CD8-positive, alpha-beta memory T cell (primary cell): Measurements from ENCODE around the gene FGB. TPM values are rescaled to one million over a fixed set of nuclear protein-coding genes. Genes with fewer than 3 reads are reported as not detected.

ENCODE experiments used
- CTCF ChIA-PET: fragments of 350-600 bp; sonication (Branson Sonifier 250); formaldehyde crosslinking; loops from one replicate; lab custom pipeline; 2021; ENCODE audit warnings: antibody characterized with exemption; lab: Charles Lee
- POLR2A ChIA-PET: fragments of 350-600 bp; sonication (Branson Sonifier 250); formaldehyde crosslinking; loops from one replicate; lab custom pipeline; 2021; ENCODE audit warnings: antibody characterized with exemption; lab: Charles Lee
- DNase-seq, 5 donors: peaks; one replicate each; pipeline versions ENCODE4 v3.0.0 to v3.0.0-alpha.2; 2020 to 2022; ENCODE audit warnings: mixed read lengths in 1 of 5
- H3K27ac ChIP-seq: one replicate; pipeline ENCODE4 v1.7.0; 2013; ENCODE audit warnings: low read depth, mild to moderate bottlenecking, low read length, moderate library complexity
- H3K27me3 ChIP-seq: 2 replicates; pipeline ENCODE4 v1.7.0; 2013; ENCODE audit warnings: low read length, mild to moderate bottlenecking; ENCODE audit not compliant: insufficient read depth, poor library complexity, severe bottlenecking
- H3K36me3 ChIP-seq: 2 replicates; pipeline ENCODE4 v1.7.0; 2013; ENCODE audit warnings: mild to moderate bottlenecking, low read length, moderate library complexity; ENCODE audit not compliant: insufficient read depth
- H3K4me1 ChIP-seq: 2 replicates; pipeline ENCODE4 v1.7.0; 2013; ENCODE audit warnings: mild to moderate bottlenecking, low read length, moderate library complexity; ENCODE audit not compliant: insufficient read depth
- H3K4me3 ChIP-seq: 2 replicates; pipeline ENCODE4 v1.7.0; 2013; ENCODE audit warnings: mild to moderate bottlenecking, low read length
- H3K9me3 ChIP-seq: 2 replicates; pipeline ENCODE4 v1.7.0; 2013; ENCODE audit warnings: mild to moderate bottlenecking, low read length
- H3K27ac Mint-ChIP-seq, 8 donors: one replicate each; pipeline ENCODE4 v1.8.0; 2020 to 2021; ENCODE audit warnings: mixed read lengths in 8 of 8, mild to moderate bottlenecking in 6 of 8, inconsistent platforms in 3 of 8, moderate library complexity in 3 of 8
- H3K27me3 Mint-ChIP-seq, 2 donors: one replicate each; pipeline ENCODE4 v1.8.0; 2020 to 2021; ENCODE audit warnings: mixed read lengths in 2 of 2, mild to moderate bottlenecking in 1 of 2, moderate library complexity in 1 of 2
- H3K36me3 Mint-ChIP-seq, 3 donors: one replicate each; pipeline ENCODE4 v1.8.0; 2020 to 2021; ENCODE audit warnings: mixed read lengths in 3 of 3, inconsistent platforms in 1 of 3, mild to moderate bottlenecking in 1 of 3
- H3K4me1 Mint-ChIP-seq, 3 donors: one replicate each; pipeline ENCODE4 v1.8.0; 2020 to 2021; ENCODE audit warnings: mixed read lengths in 3 of 3, inconsistent platforms in 1 of 3, mild to moderate bottlenecking in 1 of 3
- H3K4me3 Mint-ChIP-seq, 7 donors: one replicate each; pipeline ENCODE4 v1.8.0; 2020 to 2021; ENCODE audit warnings: mixed read lengths in 7 of 7, mild to moderate bottlenecking in 6 of 7, moderate library complexity in 4 of 7, inconsistent platforms in 2 of 7
- H3K9me3 Mint-ChIP-seq, 5 donors: one replicate each; pipeline ENCODE4 v1.8.0; 2020 to 2022; ENCODE audit warnings: mixed read lengths in 5 of 5, mild to moderate bottlenecking in 3 of 5, moderate library complexity in 2 of 5, inconsistent platforms in 1 of 5
- polyA plus RNA-seq: library from polyadenylated mRNA; unstranded; fragments of 300-500 nt; fragmentation: Illumina TruSeq; gene quantifications from one replicate; pipeline ENCODE4 v1.2.3, GENCODE V29; 2021
- total RNA-seq, 2 experiments: library from RNA; stranded (reverse); gene quantifications; one replicate each; pipeline ENCODE4 v1.2.3, GENCODE V29; 2021

Gene FGB
- total and polyA plus RNA-seq, 3 experiments from 2014 or later: not detected

DNA sequence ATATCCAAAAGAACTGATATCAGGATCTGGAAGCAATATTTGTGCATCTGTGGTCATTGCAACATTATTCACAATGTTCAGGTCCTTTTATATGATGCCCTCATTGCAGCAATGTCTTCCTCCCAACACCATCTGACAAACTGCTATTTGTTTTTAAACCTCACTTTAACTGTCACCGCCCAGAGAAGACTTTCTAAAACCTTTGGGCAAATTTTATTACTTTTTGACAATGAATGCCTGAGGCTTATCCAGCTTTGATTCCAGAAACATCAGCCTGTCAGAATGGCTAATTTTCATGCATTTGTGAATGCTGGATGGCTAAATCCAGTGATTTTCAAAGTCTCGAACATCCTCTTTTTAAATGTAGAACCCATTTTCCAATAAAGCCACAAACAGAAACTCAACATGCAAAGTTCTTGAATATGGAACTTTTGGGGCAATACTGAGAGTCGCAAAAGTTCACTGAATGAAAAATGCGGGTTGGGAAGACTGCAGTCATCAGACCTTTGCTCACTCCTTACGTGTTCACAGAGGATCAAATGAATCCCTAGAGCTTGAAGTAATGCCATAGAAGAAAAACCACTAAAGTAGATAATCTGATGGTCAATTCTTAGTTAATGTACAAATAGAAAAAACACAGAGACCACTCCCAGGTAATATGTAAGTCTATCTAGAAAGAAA is 10.5 kb downstream of the FGB start:
- peaks cover 13 to 45% of the 10 kb centered on the region in 2 donors for H3K27me3 Mint-ChIP-seq
- POLR2A ChIA-PET: no interaction called here
- Histone ChIP-seq H3K27me3 (no peaks in the 10 kb centered on the region), H3K4me1 (no peaks in the 10 kb centered on the region), H3K36me3 (no peaks in the 10 kb centered on the region), H3K9me3 (no peaks in the 10 kb centered on the region), H3K27ac (no peak overlapping the region), H3K4me3 (no peak overlapping the region)
- no peaks in the 10 kb centered on the region for H3K4me1 Mint-ChIP-seq
- CTCF ChIA-PET: no interaction called here
- no peak overlapping the region for H3K4me3 Mint-ChIP-seq
- no peak overlapping the region for H3K27ac Mint-ChIP-seq
- H3K9me3 Mint-ChIP-seq: no peaks in the 10 kb centered on the region
- DNase-seq: no peak
- H3K36me3 Mint-ChIP-seq: no peaks in the 10 kb centered on the region

GRCh38 chr4:154574311-154574710 is 11.5 kb downstream of the FGB start:
- Mint-ChIP-seq H3K36me3 (no peaks in the 10 kb centered on the region), H3K27ac (no peak overlapping the region), H3K27me3 (peaks cover 14 to 50% of the 10 kb centered on the region in 2 donors), H3K9me3 (no peaks in the 10 kb centered on the region), H3K4me1 (no peaks in the 10 kb centered on the region), H3K4me3 (peak overlapping the region in 1 of 7 donors; percentile 68)
- Histone ChIP-seq H3K4me1 (no peaks in the 10 kb centered on the region), H3K36me3 (no peaks in the 10 kb centered on the region), H3K4me3 (no peak overlapping the region), H3K9me3 (no peaks in the 10 kb centered on the region), H3K27me3 (no peaks in the 10 kb centered on the region), H3K27ac (no peak overlapping the region)
- ChIA-PET POLR2A (no interaction called here), CTCF (no interaction called here)
- no peak for DNase-seq

- Mint-ChIP-seq H3K36me3 (no peaks in the 10 kb centered on the region), H3K9me3 (no peaks in the 10 kb centered on the region), H3K4me3 (no peak overlapping the region), H3K27ac (no peak overlapping the region), H3K27me3 (peaks cover 10 to 32% of the 10 kb centered on the region in 2 donors), H3K4me1 (no peaks in the 10 kb centered on the region)
- H3K27ac ChIP-seq: no peak overlapping the region
- no peaks in the 10 kb centered on the region for H3K9me3 ChIP-seq
- ChIA-PET CTCF (no interaction called here), POLR2A (no interaction called here)
- no peak overlapping the region for H3K4me3 ChIP-seq
- DNase-seq: no peak
- H3K36me3 ChIP-seq: no peaks in the 10 kb centered on the region
- no peaks in the 10 kb centered on the region for H3K27me3 ChIP-seq
- H3K4me1 ChIP-seq: no peaks in the 10 kb centered on the region
These were observed 14.5 kb downstream of the FGB start for GRCh38 chr4:154577324-154577723.

GRCh38 chr4:154578919-154579318 is 16.1 kb downstream of the FGB start:
- no peaks in the 10 kb centered on the region for H3K9me3 ChIP-seq
- H3K9me3 Mint-ChIP-seq: no peaks in the 10 kb centered on the region
- H3K27ac Mint-ChIP-seq: no peak overlapping the region
- no peak for DNase-seq
- H3K36me3 Mint-ChIP-seq: no peaks in the 10 kb centered on the region
- CTCF ChIA-PET: no interaction called here
- H3K27ac ChIP-seq: no peak overlapping the region
- POLR2A ChIA-PET: no interaction called here
- H3K4me3 Mint-ChIP-seq: no peak overlapping the region
- no peak overlapping the region for H3K4me3 ChIP-seq
- H3K4me1 ChIP-seq: no peaks in the 10 kb centered on the region
- H3K4me1 Mint-ChIP-seq: no peaks in the 10 kb centered on the region
- H3K27me3 Mint-ChIP-seq: peaks cover 10 to 32% of the 10 kb centered on the region in 2 donors
- no peaks in the 10 kb centered on the region for H3K27me3 ChIP-seq
- H3K36me3 ChIP-seq: no peaks in the 10 kb centered on the region

GRCh38 chr4:154579927-154580326 is 17.1 kb downstream of the FGB start:
- Histone ChIP-seq H3K36me3 (no peaks in the 10 kb centered on the region), H3K4me1 (no peaks in the 10 kb centered on the region), H3K4me3 (no peak overlapping the region), H3K9me3 (no peaks in the 10 kb centered on the region), H3K27me3 (no peaks in the 10 kb centered on the region), H3K27ac (no peak overlapping the region)
- POLR2A ChIA-PET: no interaction called here
- Mint-ChIP-seq H3K4me3 (no peak overlapping the region), H3K4me1 (no peaks in the 10 kb centered on the region), H3K36me3 (no peaks in the 10 kb centered on the region), H3K27ac (no peak overlapping the region), H3K9me3 (no peaks in the 10 kb centered on the region), H3K27me3 (peaks cover 10 to 30% of the 10 kb centered on the region in 2 donors)
- CTCF ChIA-PET: interaction anchor here (1.3 kb wide), 1 partner anchor 26 kb away, joined by 3 read pairs; no protein-coding TSS in a partner anchor
- DNase-seq: no peak

DNA sequence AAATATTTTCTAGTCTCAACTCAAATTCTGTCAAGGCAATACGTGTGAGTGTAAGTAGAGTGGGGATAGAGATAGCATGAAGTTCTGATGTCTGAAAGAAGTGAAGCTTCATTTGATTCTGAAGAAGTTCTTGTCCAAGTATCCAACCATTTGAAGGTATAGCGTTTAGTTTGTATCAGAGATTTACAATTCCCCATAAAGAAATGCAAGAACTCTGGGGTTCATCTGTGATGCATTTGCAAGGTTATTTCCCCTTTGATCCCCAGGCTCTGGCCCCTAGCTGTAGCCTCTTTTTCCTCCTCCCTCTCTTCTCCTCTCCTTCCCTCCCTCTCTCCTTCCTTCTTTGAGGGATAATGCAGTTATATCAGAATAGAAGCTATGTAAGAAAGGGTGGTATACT is 19.9 kb downstream of the FGB start:
- Histone ChIP-seq H3K36me3 (no peaks in the 10 kb centered on the region), H3K27ac (no peak overlapping the region), H3K27me3 (no peaks in the 10 kb centered on the region), H3K4me3 (no peak overlapping the region), H3K9me3 (no peaks in the 10 kb centered on the region), H3K4me1 (no peaks in the 10 kb centered on the region)
- ChIA-PET CTCF (no interaction called here), POLR2A (no interaction called here)
- no peak overlapping the region for H3K4me3 Mint-ChIP-seq
- H3K4me1 Mint-ChIP-seq: no peaks in the 10 kb centered on the region
- no peak overlapping the region for H3K27ac Mint-ChIP-seq
- H3K27me3 Mint-ChIP-seq: peaks cover 13 to 20% of the 10 kb centered on the region in 2 donors
- no peaks in the 10 kb centered on the region for H3K36me3 Mint-ChIP-seq
- no peak for DNase-seq
- H3K9me3 Mint-ChIP-seq: no peaks in the 10 kb centered on the region

- Mint-ChIP-seq H3K9me3 (no peaks in the 10 kb centered on the region), H3K27ac (no peak overlapping the region), H3K4me1 (no peaks in the 10 kb centered on the region), H3K4me3 (no peak overlapping the region), H3K36me3 (no peaks in the 10 kb centered on the region), H3K27me3 (peaks cover 13 to 19% of the 10 kb centered on the region in 2 donors)
- H3K4me3 ChIP-seq: no peak overlapping the region
- no peak for DNase-seq
- ChIA-PET CTCF (no interaction called here), POLR2A (no interaction called here)
- H3K9me3 ChIP-seq: no peaks in the 10 kb centered on the region
- no peaks in the 10 kb centered on the region for H3K27me3 ChIP-seq
- H3K27ac ChIP-seq: no peak overlapping the region
- H3K36me3 ChIP-seq: no peaks in the 10 kb centered on the region
- no peaks in the 10 kb centered on the region for H3K4me1 ChIP-seq
These were observed 20.4 kb downstream of the FGB start for GRCh38 chr4:154583230-154583629.

DNA sequence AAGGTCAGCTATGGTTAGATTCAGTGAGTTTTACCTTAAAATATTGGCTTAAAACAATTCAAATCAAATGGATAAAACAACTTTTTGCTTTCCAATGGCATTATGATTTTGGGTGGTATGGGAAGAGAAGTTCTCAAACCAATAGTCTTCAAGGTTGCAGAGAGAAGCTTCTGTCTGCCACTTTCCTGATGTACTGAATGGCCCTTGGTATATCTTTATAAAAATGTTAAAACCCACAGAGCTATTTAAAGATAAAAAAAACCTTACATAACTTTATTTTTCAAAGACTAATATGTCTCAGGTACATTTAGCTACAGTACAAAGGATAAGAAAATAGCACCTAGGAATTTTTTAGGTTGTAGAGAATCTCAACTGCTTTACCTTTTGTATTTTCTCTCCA is 20.9 kb downstream of the FGB start:
- no peaks in the 10 kb centered on the region for H3K9me3 Mint-ChIP-seq
- no peaks in the 10 kb centered on the region for H3K4me1 ChIP-seq
- H3K4me1 Mint-ChIP-seq: no peaks in the 10 kb centered on the region
- no peak for DNase-seq
- no peak overlapping the region for H3K4me3 ChIP-seq
- H3K27ac ChIP-seq: no peak overlapping the region
- H3K9me3 ChIP-seq: no peaks in the 10 kb centered on the region
- ChIA-PET POLR2A (no interaction called here), CTCF (no interaction called here)
- H3K27me3 Mint-ChIP-seq: peaks cover 13 to 21% of the 10 kb centered on the region in 2 donors
- H3K36me3 Mint-ChIP-seq: no peaks in the 10 kb centered on the region
- H3K27me3 ChIP-seq: no peaks in the 10 kb centered on the region
- H3K36me3 ChIP-seq: no peaks in the 10 kb centered on the region
- H3K27ac Mint-ChIP-seq: no peak overlapping the region
- H3K4me3 Mint-ChIP-seq: no peak overlapping the region
